Parathyroid adenoma (tissue), 2 donors: Measurements from ENCODE around the gene CCDC85C.

Experiments
- H2AFZ ChIP-seq: fragments of 300-600 bp; sonication (generic); one replicate; pipeline ENCODE4 v1.7.0; 2017; ENCODE audit warnings: antibody characterized with exemption, mild to moderate bottlenecking
- H3K27ac ChIP-seq: fragments of 300-600 bp; sonication (generic); one replicate; pipeline ENCODE4 v1.7.0; 2017
- H3K27me3 ChIP-seq: fragments of 300-600 bp; sonication (generic); one replicate; pipeline ENCODE4 v1.7.0; 2017; ENCODE audit warnings: low read length; ENCODE audit not compliant: control insufficient read depth, insufficient read depth
- H3K36me3 ChIP-seq: fragments of 300-600 bp; sonication (generic); one replicate; pipeline ENCODE4 v1.7.0; 2017; ENCODE audit warnings: low read length; ENCODE audit not compliant: control insufficient read depth, insufficient read depth
- H3K4me1 ChIP-seq: fragments of 300-600 bp; sonication (generic); one replicate; pipeline ENCODE4 v1.7.0; 2017; ENCODE audit warnings: control low read depth
- H3K4me2 ChIP-seq: fragments of 300-600 bp; sonication (generic); one replicate; pipeline ENCODE4 v1.7.0; 2017; ENCODE audit warnings: low read length
- H3K4me3 ChIP-seq: fragments of 300-600 bp; sonication (generic); one replicate; pipeline ENCODE4 v1.7.0; 2017; ENCODE audit warnings: low read depth, low read length
- H3K79me2 ChIP-seq: fragments of 300-600 bp; sonication (generic); one replicate; pipeline ENCODE4 v1.7.0; 2017; ENCODE audit warnings: control low read depth
- H3K9ac ChIP-seq: fragments of 300-600 bp; sonication (generic); one replicate; pipeline ENCODE4 v1.7.0; 2017; ENCODE audit warnings: mild to moderate bottlenecking
- H3K9me3 ChIP-seq: fragments of 300-600 bp; sonication (generic); one replicate; pipeline ENCODE4 v1.7.0; 2017; ENCODE audit warnings: low read length; ENCODE audit not compliant: control insufficient read depth
- CTCF ChIP-seq: fragments of 300-600 bp; sonication (generic); IDR thresholded peaks from one replicate; pipeline ENCODE4 v1.7.0; 2017; ENCODE audit warnings: antibody characterized with exemption, mild to moderate bottlenecking
- donor health status: primary hyperparathyroidism.

CCDC85C gene

GRCh38 chr14:99484106-99484505, 119.9 kb downstream of the CCDC85C start:
- H3K9me3 ChIP-seq: no peaks in the 10 kb centered on the region
- H3K36me3 ChIP-seq: no peaks in the 10 kb centered on the region
- H3K79me2 ChIP-seq: peaks cover 48% of the 10 kb centered on the region
- H3K4me3 ChIP-seq: no peak overlapping the region
- no peaks in the 10 kb centered on the region for H3K27me3 ChIP-seq
- no peak overlapping the region for H3K9ac ChIP-seq
- H3K4me2 ChIP-seq: no peak overlapping the region
- no peaks in the 10 kb centered on the region for H3K4me1 ChIP-seq
- H2AFZ ChIP-seq: no peak overlapping the region
- no peak overlapping the region for H3K27ac ChIP-seq
- no peak for TF ChIP-seq CTCF

- Histone ChIP-seq H3K36me3 (no peaks in the 10 kb centered on the region), H3K4me2 (peak overlapping the region; percentile 67), H3K27ac (peak overlapping the region; percentile 86), H3K9ac (peak overlapping the region; percentile 75), H2AFZ (peak overlapping the region; percentile 96), H3K4me1 (peaks cover 6% of the 10 kb centered on the region), H3K27me3 (no peaks in the 10 kb centered on the region), H3K9me3 (no peaks in the 10 kb centered on the region), H3K79me2 (peaks cover 50% of the 10 kb centered on the region), H3K4me3 (peak overlapping the region; percentile 96)
- no peak for TF ChIP-seq CTCF
Measured at GRCh38 chr14:99481745-99482099, 122.3 kb downstream of the CCDC85C start.

- Histone ChIP-seq H3K9ac (peak within 1 kb of the TSS; percentile 75), H3K4me3 (peak within 1 kb of the TSS; percentile 96), H3K27me3 (no peaks in the 10 kb centered on the region), H3K79me2 (peaks cover 50% of the 10 kb centered on the region), H3K27ac (peak within 1 kb of the TSS; percentile 86), H3K36me3 (no peaks in the 10 kb centered on the region), H3K9me3 (no peaks in the 10 kb centered on the region), H2AFZ (peak within 1 kb of the TSS; percentile 96), H3K4me1 (peaks cover 6% of the 10 kb centered on the region), H3K4me2 (peak within 1 kb of the TSS; percentile 90)
- TF ChIP-seq CTCF: no peak
Measured at GRCh38 chr14:99480917-99481744, 122.9 kb downstream of the CCDC85C start, which contains the start of gene CCNK. CCNK (plus strand) TSS chr14:99481409; CDS start chr14:99492678, 11,269 bp downstream.

GRCh38 chr14:99479906-99480869, 123.8 kb downstream of the CCDC85C start, which contains the start of gene SETD3:
SETD3 (minus strand) TSS chr14:99480859; CDS start chr14:99465805, 15,054 bp downstream.
- H3K27ac ChIP-seq: peak within 1 kb of the TSS; percentile 86
- peak within 1 kb of the TSS; percentile 96 for H3K4me3 ChIP-seq
- peak within 1 kb of the TSS; percentile 90 for H3K4me2 ChIP-seq
- H3K27me3 ChIP-seq: no peaks in the 10 kb centered on the region
- TF ChIP-seq CTCF: no peak
- peaks cover 6% of the 10 kb centered on the region for H3K4me1 ChIP-seq
- no peaks in the 10 kb centered on the region for H3K9me3 ChIP-seq
- H2AFZ ChIP-seq: peak within 1 kb of the TSS; percentile 96
- H3K9ac ChIP-seq: peak within 1 kb of the TSS; percentile 75
- H3K36me3 ChIP-seq: no peaks in the 10 kb centered on the region
- peaks cover 56% of the 10 kb centered on the region for H3K79me2 ChIP-seq
